Retina (tissue), 1 donor: ENCODE results near the gene UTF1.
A peak's percentile ranks its signal among the peaks of the same experiment; 100 is the strongest.
"Not testable (repeated sequence)": the region's sequence is repeated elsewhere in the genome, so short reads cannot be mapped to it uniquely, and the experiment has no call there.

ENCODE experiments used
- DNase-seq: peaks from one replicate; pipeline ENCODE4 v3.0.0-alpha.2; 2016

UTF1 gene

DNA sequence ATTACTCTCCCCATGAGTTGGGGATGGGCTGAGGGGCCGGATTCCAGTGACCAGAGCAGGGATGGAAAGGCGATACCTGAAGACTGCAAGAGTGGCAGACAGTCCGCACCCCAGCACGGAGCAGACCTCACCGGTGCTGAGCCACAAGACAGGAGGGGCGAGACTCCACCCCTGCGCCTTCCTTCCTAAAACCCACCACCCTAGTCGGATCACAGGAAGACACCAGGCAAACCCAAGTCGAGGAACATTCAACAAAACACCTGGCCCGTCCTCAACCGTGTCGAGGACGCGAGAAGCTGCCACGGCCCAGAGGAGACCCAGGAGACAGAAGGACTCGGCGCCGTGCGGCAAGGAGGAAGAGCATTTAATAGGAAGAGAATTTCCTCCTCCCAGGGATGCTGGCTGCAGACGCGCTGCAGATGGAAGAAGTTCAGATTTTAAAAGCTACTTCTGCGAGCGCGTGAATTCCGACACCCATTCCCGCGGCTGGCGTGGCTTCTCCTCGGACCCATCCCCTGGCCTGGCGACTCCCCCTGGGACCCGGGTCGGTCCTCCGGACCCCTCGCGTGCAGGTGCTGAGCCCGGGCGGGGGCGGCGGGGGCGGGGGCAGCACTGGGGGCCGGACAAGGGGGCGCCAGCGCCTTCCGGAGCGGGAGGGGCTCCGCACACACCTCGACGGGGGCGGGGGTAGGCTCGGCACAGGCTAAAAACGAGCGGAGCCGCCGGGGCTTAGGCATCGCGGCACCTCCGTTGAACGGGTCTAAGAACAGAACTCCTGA is 563 bp upstream of the UTF1 start:
- DNase-seq: no peak

DNA sequence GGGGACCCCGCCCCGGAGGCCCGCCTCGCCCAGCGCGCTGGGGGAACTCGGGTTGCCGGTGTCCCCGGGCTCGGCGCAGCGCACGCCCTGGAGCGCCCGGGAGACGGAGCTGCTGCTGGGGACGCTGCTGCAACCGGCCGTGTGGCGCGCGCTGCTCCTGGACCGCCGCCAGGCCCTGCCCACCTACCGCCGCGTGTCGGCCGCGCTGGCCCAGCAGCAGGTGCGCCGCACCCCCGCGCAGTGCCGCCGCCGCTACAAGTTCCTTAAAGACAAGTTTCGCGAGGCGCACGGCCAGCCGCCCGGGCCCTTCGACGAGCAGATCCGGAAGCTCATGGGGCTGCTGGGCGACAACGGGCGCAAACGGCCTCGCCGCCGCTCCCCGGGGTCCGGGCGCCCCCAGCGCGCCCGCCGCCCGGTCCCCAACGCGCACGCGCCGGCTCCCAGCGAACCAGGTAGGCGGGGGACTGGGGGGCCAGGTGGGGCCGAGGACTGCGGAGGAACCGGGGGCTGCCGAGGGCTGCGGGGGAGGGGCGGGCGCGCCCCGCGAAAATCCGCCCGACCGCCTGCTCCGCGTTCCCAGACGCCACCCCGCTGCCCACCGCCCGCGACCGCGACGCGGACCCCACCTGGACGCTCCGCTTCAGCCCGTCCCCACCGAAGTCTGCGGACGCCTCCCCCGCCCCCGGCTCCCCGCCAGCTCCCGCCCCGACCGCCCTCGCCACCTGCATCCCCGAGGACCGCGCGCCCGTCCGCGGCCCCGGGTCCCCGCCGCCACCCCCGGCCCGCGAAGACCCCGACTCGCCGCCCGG is 574 bp downstream of the UTF1 start:
- DNase-seq: no peak

DNA sequence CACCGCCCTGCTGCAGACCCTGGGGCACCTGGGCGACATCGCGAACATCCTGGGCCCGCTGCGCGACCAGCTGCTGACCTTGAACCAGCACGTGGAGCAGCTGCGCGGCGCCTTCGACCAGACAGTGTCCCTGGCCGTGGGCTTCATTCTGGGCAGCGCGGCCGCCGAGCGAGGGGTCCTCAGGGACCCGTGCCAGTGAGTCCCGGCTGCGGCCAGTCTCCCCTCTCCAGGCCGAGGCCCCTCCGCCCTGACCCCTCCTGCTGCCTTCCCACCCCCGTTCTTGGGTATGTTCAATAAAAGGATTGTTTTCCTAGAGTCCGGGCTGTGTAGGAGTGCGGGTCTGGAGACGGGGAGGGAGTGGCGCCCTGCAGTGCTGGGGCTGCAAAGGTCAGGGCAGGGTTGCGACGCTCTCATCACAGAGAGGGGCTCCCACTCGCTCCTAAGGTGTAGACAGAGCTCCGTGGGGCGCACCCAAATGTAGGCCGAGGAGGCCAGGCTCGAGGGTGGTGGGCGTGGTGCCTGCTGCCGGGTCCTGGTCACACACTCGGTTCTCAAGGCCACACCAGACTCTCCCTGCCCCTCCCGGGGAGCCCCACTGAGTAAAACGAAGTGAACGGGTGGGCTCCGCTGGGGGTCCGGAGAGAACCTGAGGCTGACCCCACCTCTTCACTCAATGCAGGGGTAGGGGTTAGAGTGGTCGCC is 1.4 kb downstream of the UTF1 start:
- peak; percentile 63 for DNase-seq

DNA sequence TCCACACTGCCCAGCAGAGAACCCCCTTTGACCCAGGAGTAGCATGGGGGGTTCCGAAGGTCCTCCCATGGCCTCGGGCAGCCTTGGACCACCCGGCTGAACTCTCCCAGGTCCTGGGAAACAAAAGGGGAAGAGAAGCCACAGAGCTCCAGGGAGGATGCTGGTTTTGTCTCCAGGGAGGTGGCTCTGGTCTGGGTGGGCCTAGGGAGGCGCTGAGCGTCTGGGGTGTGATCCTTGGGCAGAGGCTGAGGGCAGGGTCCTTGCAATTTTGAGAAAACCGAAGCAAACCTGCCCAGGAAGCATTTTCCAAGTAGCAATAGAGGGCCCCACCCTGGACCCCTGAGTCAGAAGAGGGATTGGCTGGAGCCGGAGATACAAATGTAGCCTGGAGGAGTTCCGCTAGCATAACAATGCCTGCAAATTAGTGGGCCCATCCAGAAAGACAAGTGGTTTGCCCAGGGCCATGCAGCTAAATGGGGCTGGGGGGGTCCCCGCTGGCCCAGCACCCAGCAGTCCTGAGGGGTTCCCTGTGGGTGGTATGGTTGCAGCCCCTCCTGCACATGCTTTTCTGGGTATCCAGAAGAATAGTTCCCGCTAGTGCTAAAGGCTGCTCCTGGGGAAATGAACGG is 2.0 kb downstream of the UTF1 start:
- DNase-seq: no peak

DNA sequence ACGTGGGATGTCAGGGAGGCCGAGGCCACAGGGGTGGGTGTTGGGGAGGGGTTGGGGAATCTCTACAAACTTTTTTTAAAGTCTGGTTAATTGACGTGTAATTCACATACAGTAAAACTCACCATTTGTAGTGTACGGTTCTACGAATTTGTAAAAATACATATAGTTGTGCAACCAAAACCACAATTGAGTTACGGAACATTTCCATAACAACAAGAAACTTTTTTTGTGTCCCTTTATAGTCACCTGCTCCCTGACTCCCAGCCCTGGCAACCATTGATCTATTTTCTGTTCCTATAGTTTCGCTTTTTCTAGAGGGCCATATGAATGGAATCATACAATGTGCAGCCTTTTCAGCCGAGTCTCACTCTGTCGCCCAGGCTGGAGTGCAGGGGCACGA is 4.8 kb downstream of the UTF1 start:
- DNase-seq: not testable (repeated sequence)

DNA sequence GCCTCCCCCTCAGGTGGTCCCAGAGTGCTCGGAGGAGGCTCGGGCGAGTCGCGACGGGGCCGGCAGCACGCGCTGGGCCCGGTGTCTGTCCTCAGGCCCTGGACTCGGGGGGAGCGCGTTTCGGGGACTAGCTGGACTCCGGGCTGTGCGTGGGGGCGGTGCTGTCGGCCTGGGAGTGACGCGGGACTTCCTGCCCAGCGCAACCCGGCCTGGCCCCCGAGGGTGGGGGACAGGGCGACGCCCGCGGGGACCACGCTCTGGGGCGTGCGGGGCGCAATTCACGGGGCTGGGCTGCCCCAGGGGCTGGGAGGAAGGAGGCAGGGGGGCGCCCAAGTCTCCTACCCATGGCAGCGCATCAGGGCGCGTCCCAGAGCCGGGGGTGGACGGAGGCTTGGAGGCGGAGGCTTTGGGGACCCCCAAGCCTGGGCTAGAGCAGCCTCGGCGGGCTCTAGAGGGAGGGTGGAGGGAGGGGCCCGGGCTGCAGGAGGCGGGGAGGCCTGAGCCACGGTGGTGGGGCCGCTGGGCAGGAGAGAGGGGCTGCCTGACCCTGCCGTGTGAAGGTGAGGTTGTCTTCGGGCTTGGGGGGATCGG is 5.3 kb downstream of the UTF1 start:
- DNase-seq: no peak

DNA sequence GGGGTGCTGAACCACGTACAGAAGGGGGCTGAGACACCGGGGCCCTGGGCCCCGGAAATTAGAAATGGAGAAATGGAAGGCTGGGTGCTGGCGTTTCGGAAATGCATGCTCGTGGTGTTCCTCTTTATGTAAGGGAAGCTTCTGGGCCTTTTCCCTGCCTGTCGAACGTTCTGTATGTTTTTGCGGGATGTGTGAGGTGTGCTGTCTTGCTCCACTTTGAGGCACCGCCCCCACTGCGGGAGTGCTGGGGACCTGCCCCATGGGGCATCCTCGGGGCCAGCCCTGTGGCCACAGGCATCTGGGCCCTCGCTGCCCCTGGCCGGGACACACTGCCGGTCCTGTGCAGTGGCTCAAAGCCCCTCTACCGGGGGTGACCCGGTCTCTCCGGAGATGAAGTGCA is 5.9 kb downstream of the UTF1 start:
- DNase-seq: no peak

DNA sequence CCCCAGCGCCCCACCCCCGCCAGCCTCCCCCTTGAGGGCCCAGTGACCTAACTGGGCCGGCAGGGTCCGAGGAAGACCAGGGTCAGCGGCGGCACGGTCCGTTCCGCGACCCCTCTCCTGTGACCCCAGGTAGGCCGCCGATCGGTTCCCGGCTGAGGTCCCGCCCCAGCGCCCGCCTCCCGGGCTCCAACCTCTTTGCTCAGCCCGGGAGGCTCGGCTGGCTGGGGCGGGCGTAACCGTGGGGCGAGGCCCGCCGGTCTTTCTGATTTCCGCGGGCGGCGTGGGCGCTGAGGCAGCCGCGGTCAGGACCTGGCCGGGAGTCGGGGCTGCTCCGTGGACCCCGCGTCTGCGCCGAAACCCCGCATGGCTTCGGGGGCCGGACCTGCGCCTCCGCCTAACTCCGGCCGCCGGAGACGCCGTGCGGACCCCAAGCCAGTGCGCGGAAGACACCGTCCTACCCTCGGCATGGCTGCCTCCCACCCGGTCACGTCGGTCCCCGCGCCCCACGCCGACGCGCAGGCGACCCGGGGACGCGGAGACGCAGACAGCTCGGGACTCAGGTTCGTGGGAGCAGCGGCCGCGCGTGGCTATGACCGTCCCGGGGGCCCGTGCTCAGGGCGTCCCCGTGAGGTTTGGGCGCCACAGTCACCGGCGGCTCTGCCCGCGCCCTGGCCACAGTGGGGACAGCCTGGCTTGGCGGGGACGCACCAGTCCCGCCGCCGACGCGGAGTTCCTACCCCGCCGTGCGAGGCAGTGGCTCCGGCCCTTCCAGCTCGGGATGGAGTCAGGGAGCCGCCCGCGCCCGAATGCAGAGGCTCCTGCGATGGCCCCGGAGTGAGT is 6.6 kb downstream of the UTF1 start:
- no peak for DNase-seq

DNA sequence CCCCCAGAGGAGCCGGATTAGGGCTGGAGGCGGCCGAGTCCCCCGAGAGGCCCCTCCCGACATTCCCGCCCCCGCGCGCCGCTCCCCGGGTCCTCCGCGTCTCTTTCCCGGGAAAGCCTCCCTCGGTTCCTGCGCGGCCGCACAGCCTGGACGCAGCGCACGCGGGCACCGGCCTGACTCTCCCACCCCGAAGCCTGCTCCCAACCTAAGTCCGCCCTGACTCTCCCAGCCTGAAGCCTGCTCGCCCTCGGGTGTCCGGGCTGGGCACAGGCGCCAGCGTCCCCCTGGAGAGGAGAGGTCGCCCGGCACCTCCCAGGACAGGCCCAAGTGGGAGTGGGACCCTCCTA is 7.2 kb downstream of the UTF1 start:
- DNase-seq: no peak

DNA sequence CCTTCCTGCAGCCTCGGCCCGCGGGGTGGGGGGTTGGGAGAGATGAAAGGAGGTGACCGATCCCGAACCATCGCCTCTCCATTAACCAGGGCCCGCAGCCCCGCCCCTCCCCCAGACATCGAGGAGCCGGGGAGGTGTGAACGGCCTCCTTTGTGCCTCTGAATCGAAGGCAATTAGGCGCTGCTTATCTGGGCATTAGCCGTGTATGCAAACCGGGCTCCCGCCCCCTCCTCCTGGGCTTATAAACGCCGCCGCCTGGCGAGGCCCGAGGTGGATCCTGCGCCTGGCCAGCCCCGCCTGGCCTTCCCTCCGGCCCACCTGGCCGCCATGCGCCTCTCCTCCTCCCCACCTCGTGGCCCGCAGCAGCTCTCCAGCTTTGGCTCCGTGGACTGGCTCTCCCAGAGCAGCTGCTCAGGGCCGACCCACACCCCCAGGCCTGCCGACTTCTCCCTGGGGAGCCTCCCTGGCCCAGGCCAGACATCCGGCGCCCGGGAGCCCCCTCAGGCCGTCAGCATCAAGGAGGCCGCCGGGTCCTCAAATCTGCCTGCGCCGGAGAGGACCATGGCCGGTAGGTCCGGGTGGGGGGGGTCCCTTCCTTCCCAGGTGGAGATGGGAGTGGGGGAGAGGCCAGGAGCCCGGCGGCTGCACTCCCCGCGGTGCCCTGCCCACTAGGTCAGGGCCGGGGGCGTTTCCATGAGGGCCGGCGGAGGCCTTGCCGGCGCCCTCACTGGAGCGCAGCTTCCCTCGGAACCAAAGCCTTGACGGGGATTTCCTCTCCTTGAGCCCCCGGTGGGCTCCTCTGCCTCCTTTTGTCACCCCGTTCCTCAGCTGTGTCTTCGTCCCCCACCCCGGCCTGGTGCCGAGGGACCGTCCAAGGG is 7.8 kb downstream of the UTF1 start, which contains the start of gene VENTX:
TSS of gene VENTX (plus strand) at position 268 of the 878 bp plus-strand sequence. CDS start at position 328, 60 bp downstream.
- DNase-seq: no peak

DNA sequence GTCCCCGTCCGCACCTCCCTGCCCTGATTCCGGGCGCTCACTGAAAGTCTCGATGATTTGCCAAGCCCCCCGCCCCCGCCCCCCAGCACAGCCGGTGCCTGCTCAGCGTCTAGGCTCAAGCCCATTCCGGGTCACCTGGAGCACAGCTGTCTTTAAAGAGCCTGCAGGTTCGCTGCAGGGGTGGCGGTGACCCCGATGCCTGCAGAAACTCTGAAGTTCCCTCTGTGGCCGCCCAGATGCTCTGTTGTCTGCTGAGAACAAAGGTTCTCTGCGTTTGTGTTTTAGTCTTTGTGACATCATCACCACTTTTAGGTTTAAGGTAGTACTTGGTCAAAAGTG is 8.4 kb downstream of the UTF1 start:
- no peak for DNase-seq

DNA sequence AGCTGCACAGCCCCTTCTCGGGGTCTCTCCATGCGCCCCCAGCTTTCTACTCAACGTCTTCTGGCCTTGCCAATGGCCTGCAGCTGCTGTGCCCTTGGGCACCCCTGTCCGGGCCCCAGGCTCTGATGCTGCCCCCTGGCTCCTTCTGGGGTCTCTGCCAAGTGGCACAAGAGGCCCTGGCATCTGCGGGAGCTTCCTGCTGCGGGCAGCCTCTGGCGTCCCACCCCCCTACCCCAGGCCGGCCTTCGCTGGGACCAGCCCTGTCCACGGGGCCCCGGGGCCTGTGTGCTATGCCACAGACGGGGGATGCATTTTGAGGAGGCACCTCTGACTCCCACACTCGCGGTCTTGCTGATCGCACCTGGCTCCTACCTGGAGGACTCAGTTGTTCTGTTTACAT is 10.0 kb downstream of the UTF1 start:
- no peak for DNase-seq

DNA sequence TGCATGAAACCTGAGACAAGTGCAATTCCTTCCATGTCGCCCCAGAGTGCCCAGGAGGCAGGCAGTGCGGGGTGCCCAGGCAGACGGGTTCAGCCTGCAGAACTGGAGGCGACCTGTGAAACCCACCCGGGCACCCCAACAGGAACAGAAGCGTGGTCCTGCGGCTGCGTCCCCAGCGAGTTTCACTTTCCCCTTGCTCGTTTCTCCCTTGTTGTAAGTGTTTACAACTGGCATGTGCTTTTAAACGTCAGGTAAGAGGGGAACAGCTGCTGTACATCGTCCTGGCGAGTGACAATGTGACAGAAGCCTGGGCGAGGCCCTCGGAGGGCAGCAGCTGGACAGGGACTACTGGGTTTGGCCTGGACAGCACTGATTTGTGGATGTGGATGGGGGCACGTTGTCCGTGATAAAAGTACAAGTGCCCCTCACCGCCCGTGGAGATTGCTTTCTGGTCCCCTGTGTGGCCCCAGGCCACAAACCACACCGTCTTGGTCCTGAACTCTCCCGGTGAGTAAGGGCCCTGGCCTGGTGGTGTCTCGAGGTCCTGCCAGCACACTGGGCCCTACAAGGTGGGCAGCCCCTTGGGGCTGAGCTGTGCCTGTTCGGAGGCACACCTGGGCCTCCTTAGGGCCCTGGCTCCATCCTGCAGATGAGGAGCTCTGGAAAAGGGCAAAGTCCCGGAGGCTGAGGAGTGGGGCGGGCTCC is 11.6 kb downstream of the UTF1 start:
- no peak for DNase-seq

DNA sequence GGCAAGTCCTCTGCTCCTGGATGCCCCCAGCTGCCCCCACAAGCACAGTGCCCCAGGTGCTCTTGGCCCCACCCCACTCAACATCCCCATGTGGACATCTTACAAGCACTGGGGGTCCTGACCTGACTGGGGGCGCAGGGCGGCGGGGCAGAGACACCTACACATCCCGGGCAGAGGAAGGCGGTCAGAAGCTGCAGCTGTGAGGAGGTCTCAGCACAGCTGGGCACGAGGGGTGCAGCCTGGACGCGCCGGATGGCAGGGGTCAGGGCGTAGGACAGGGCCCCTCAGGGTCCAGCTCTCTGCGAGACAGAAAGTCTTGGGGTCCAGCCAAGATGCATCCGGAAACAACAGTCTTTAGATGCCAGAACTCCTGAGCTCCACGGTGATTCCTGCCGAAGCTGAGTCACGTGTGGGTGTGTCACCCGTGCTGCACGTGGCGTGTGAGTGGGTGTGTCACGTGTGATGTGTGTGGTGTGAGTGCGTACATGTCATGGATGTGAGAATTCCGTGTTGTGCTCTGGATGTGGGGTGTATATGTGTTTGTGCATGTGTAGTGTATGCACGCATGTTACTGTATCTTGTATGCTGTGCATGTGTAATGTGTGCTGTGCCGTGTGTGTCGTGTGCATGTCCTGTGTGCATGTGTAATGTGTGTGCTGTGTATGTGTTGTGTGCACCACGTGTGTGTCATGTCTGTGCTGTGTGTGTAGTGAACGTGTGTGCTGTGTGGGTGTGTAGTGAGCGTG is 12.8 kb downstream of the UTF1 start:
- DNase-seq: no peak

DNA sequence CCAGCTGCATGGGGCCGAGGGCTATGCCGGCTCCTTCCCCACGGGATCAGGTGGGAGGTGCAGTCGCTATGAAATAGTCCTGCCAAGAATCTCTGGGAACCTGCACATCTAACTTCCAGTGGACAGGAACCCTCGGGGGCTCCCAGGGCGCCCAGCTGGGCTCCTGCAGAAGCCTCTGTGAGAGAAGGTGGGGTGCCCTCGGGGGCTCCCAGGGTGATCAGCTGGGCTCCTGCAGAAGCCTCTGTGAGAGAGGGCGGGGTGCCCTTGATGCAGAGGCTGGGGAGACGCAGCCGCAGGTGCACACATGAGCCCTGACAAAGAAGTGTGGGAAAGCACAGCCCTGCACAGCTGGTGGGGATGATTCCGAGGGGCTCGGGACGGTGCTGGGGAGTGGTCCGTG is 13.6 kb downstream of the UTF1 start:
- DNase-seq: no peak

DNA sequence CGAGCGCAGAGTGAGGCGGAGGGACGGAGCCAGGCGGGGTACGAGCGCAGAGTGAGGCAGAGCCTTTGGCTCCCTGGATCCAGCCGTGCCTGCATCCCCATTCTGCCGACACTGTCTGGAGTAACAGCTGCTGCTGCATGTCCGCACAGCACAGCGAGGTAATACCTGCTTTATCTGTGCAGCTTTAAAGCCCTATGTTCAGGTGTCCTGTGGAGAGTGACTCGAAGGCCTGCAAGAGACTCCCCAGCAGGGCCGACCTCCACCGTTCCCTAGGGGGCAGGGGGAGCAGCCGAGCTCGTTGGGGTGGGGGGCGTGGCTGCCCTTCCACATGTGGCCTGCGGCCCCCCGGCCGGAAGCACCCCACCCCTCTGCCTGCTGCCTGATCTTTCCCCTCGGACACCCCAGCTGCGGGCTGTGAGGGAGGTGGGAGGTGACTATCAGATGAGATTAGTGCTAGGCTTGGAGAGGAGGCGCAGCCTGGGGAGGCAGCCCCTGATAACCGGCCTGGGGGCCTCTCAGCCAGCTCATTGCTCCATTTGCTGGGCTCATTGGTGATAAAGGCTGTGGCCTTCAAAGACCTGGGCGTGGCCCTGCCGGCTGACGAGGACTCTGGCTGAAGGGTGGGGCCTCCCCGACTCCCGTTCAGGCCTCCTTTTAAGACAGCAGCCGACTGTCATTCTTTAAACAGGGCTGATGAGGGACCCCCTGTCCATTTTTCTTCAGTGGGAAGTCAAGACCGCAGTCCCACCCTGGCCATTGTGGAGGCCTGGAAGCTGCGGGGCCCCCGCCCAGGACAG is 15.6 kb downstream of the UTF1 start:
- no peak for DNase-seq

DNA sequence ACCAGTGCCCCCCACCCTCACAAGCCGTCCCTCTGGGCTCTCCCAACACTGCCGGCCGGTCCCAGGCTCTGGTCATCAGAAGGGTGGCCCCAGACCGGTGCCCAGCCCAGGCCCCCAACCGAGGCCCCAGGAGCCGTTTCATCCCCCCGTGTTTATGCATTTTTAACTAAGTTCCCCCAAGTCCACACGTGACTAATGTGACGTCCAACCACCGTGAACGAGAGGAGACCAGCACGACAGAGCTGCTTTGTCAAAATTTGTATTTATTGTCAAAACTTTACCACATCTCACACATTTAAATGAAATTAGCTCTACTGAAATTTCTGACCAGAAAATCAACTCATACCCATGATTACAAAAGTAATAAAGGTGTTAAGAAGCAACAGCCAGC is 16.2 kb downstream of the UTF1 start:
- DNase-seq: no peak

DNA sequence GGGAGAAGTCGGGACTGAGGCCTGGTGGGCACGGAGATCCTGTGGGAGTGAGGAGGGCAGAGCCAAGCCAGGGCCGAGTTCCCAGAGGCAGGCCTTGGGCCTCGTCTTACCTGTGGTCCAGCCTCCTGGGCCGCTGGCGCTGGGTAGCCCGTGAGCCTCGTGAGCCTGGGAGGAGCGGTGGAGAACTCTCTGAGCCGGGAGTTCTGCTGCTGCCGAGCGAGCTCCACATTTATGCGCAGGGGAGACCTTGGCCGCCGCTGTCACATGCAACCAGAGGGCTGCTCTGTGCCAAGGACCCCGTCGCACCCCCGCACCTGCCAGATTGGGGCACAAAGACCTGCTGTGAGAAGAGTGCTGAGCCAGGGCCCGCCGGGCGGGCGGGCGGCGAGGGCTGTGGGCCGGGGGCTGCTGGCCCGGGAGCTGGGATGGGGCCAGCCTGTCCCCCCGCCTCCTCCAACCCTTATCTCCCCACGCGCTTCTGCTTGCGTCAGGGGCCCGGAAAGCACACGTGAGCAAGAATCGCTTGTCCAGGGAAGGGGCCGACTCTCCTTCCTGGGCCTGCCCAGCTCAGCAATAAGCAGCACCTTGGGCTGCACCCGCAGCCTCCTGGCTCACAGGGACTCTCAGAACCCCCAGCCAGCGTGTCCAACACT is 17.8 kb downstream of the UTF1 start:
- no peak for DNase-seq
